GM23338 (cell line): ENCODE results near the gene FAM171A1. TPM values are rescaled to one million over a fixed set of nuclear protein-coding genes. Genes with fewer than 3 reads are reported as not detected.

Source experiments
- ATAC-seq: fragments of 200-7000 bp; cut with Tn5 transposase; 3 replicates; pipeline ENCODE4 v1.9.1; 2020
- DNase-seq: peaks from one replicate; pipeline ENCODE4 v3.0.0-alpha.2; 2015; ENCODE audit warnings: low spot score
- H2AFZ ChIP-seq: fragments of 200-600 bp; sonication (generic); 2 replicates; pipeline ENCODE4 v1.8.0; 2016; ENCODE audit warnings: antibody characterized with exemption, mild to moderate bottlenecking, moderate library complexity
- H3F3A ChIP-seq: fragments of 200-600 bp; sonication (generic); replicated peaks from 2 replicates; pipeline ENCODE4 v1.8.0; 2017; ENCODE audit warnings: antibody characterized with exemption, mixed run types, low read depth
- H3K27ac ChIP-seq: fragments of 200-600 bp; sonication (generic); 2 replicates; pipeline ENCODE4 v1.6.1; 2016; ENCODE audit warnings: low read depth
- H3K27me3 ChIP-seq: fragments of 200-600 bp; sonication (generic); 2 replicates; pipeline ENCODE4 v1.8.0; 2016; ENCODE audit warnings: mild to moderate bottlenecking, mixed run types, moderate library complexity; ENCODE audit not compliant: insufficient read depth
- H3K36me3 ChIP-seq: fragments of 200-600 bp; sonication (generic); 2 replicates; pipeline ENCODE4 v1.8.0; 2016; ENCODE audit warnings: mild to moderate bottlenecking; ENCODE audit not compliant: insufficient read depth
- H3K4me1 ChIP-seq: fragments of 200-600 bp; sonication (generic); 2 replicates; pipeline ENCODE4 v1.8.0; 2016; ENCODE audit warnings: mild to moderate bottlenecking, moderate library complexity; ENCODE audit not compliant: insufficient read depth
- H3K4me2 ChIP-seq: fragments of 200-600 bp; sonication (generic); 2 replicates; pipeline ENCODE4 v1.7.1; 2017; ENCODE audit warnings: mixed run types
- H3K4me3 ChIP-seq: fragments of 200-600 bp; sonication (generic); 2 replicates; pipeline ENCODE4 v1.6.1; 2016; ENCODE audit warnings: mixed run types
- H3K79me2 ChIP-seq: fragments of 200-600 bp; sonication (generic); replicated peaks from 2 replicates; pipeline ENCODE4 v1.8.0; 2017; ENCODE audit warnings: mild to moderate bottlenecking; ENCODE audit not compliant: insufficient read depth
- H3K9me2 ChIP-seq: fragments of 200-600 bp; sonication (generic); 2 replicates; pipeline ENCODE4 v1.8.0; 2017; ENCODE audit not compliant: insufficient read depth
- H4K20me1 ChIP-seq: fragments of 200-600 bp; sonication (generic); replicated peaks from 2 replicates; pipeline ENCODE4 v1.8.0; 2017; ENCODE audit warnings: mild to moderate bottlenecking; ENCODE audit not compliant: insufficient read depth
- H3K27ac Mint-ChIP-seq: 2 replicates; pipeline ENCODE4 v1.8.0; 2020; ENCODE audit warnings: inconsistent platforms, mild to moderate bottlenecking, moderate library complexity, mixed read lengths
- H3K27me3 Mint-ChIP-seq: 3 replicates; pipeline ENCODE4 v1.8.0; 2022; ENCODE audit warnings: low read depth, mild to moderate bottlenecking, moderate library complexity, mixed read lengths, inconsistent platforms; ENCODE audit not compliant: insufficient read depth, poor library complexity
- H3K36me3 Mint-ChIP-seq: 3 replicates; pipeline ENCODE4 v1.8.0; 2021; ENCODE audit warnings: low read depth, mild to moderate bottlenecking, inconsistent platforms, moderate library complexity, mixed read lengths
- H3K4me1 Mint-ChIP-seq: 3 replicates; pipeline ENCODE4 v1.8.0; 2020; ENCODE audit warnings: mild to moderate bottlenecking, inconsistent platforms, mixed read lengths
- H3K4me3 Mint-ChIP-seq: 3 replicates; pipeline ENCODE4 v1.8.0; 2021; ENCODE audit warnings: moderate library complexity, mild to moderate bottlenecking, inconsistent platforms, mixed read lengths
- H3K9me3 Mint-ChIP-seq: 3 replicates; pipeline ENCODE4 v1.8.0; 2020; ENCODE audit warnings: moderate library complexity, mild to moderate bottlenecking, inconsistent platforms, mixed read lengths
- CREB1 ChIP-seq: fragments of 250-450 bp; sonication (Bioruptor Pico); IDR thresholded peaks from 2 replicates; pipeline ENCODE4 v1.5.0; 2020; ENCODE audit warnings: low read depth, mild to moderate bottlenecking, moderate library complexity
- CTCF ChIP-seq, 2 experiments: fragments of 200-600 bp in 1 of 2; sonication (generic) in 1 of 2; conservative IDR thresholded peaks; 2 replicates each; pipeline versions ENCODE4 v1.5.1 to v1.6.1; 2016 to 2017; ENCODE audit warnings: antibody characterized with exemption in 2 of 2, low read depth in 2 of 2, mild to moderate bottlenecking in 2 of 2, moderate library complexity in 1 of 2
- ETS1 ChIP-seq: IDR thresholded peaks from 2 replicates; pipeline ENCODE4 v1.6.1; 2016; ENCODE audit warnings: antibody characterized with exemption
- EZH2 ChIP-seq: fragments of 200-600 bp; sonication (generic); IDR thresholded peaks from one replicate; pipeline ENCODE4 v1.8.0; 2017; ENCODE audit warnings: antibody characterized with exemption, mild to moderate bottlenecking, low read depth; ENCODE audit not compliant: unreplicated experiment
- EZH2phosphoT487 ChIP-seq: fragments of 200-600 bp; sonication (generic); IDR thresholded peaks from one replicate; pipeline ENCODE4 v1.8.1; 2018; ENCODE audit warnings: antibody characterized with exemption; ENCODE audit not compliant: unreplicated experiment
- JUNB ChIP-seq: IDR thresholded peaks from one replicate; pipeline ENCODE4 v1.6.1; 2016; ENCODE audit warnings: antibody characterized with exemption; ENCODE audit not compliant: unreplicated experiment
- NANOG ChIP-seq: IDR thresholded peaks from 2 replicates; pipeline ENCODE4 v1.6.1; 2016; ENCODE audit warnings: antibody characterized with exemption, borderline replicate concordance
- POLR2AphosphoS5 ChIP-seq: IDR thresholded peaks from 2 replicates; pipeline ENCODE4 v1.6.1; 2016; ENCODE audit warnings: antibody characterized with exemption, low read depth
- REST ChIP-seq: IDR thresholded peaks from one replicate; pipeline ENCODE4 v1.6.1; 2018; ENCODE audit warnings: antibody characterized with exemption; ENCODE audit not compliant: unreplicated experiment
- STAT1 ChIP-seq: IDR thresholded peaks from one replicate; pipeline ENCODE4 v1.6.1; 2016; ENCODE audit warnings: antibody characterized with exemption; ENCODE audit not compliant: unreplicated experiment
- ZNF114 ChIP-seq: fragments of 250-450 bp; sonication (Bioruptor Pico); IDR thresholded peaks from 2 replicates; pipeline ENCODE4 v1.5.0; 2020; ENCODE audit warnings: mild to moderate bottlenecking, moderate library complexity
- ZNF331 ChIP-seq: fragments of 250-450 bp; sonication (Bioruptor Pico); IDR thresholded peaks from 2 replicates; pipeline ENCODE4 v1.5.0; 2020; ENCODE audit warnings: low read depth, mild to moderate bottlenecking, moderate library complexity
- ZNF462 ChIP-seq: fragments of 250-450 bp; sonication (Bioruptor Pico); IDR thresholded peaks from 2 replicates; pipeline ENCODE4 v1.5.0; 2020; ENCODE audit warnings: mild to moderate bottlenecking, moderate library complexity
- polyA plus RNA-seq: library from polyadenylated mRNA; unstranded; fragments of >200 nt; fragmentation: Nextera tagmentation; extraction: Ambion mirVana; gene quantifications from 2 replicates; pipeline ENCODE4 v1.2.1, GENCODE V29; 2016
- total RNA-seq: library from RNA; depleted of rRNA; stranded (reverse); fragments of >200 nt; shearing (Covaris generic); gene quantifications from 2 replicates; pipeline ENCODE4 v1.2.3, GENCODE V29; 2014

Gene FAM171A1
- total and polyA plus RNA-seq, 2 experiments from 2014 or later, result 11.3 to 32.2 TPM

GRCh38 chr10:15325944-15326284, 45.2 kb downstream of the FAM171A1 start:
- peaks cover 8% of the 10 kb centered on the region; the same call in 1 of the 2 replicates for H3K4me1 ChIP-seq
- peak overlapping the region; percentile 36; the same call in 1 of the 2 replicates for H3K27ac Mint-ChIP-seq

More at GRCh38 chr10:15325944-15326284, 45.2 kb downstream of the FAM171A1 start:
- H2AFZ ChIP-seq, result no peak overlapping the region
- H3K4me1 Mint-ChIP-seq, result peaks cover 18% of the 10 kb centered on the region
- no peaks in the 10 kb centered on the region for H3K9me2 ChIP-seq
- TF ChIP-seq ZNF114 (CRISPR knock-in tag) (no peak), CTCF (conservative IDR thresholded peaks at IDR 0.05; ENCODE audit: low read depth in 2 of 2) (no peak), ZNF331 (no peak), STAT1 (no peak), JUNB (no peak), CREB1 (CRISPR knock-in tag) (no peak), EZH2 (no peak), POLR2AphosphoS5 (no peak), ETS1 (no peak), EZH2phosphoT487 (no peak), REST (no peak), ZNF462 (no peak), NANOG (no peak)
- H3K36me3 Mint-ChIP-seq, result no peaks in the 10 kb centered on the region
- H3K27ac ChIP-seq, result no peak overlapping the region
- H3F3A ChIP-seq, result no peaks in the 10 kb centered on the region
- H3K4me3 Mint-ChIP-seq, result no peak overlapping the region
- no peaks in the 10 kb centered on the region for H3K27me3 ChIP-seq
- H3K4me2 ChIP-seq, result no peak overlapping the region
- no peaks in the 10 kb centered on the region; the same call in 1 of the 2 replicates for H4K20me1 ChIP-seq
- DNase-seq (no peak), ATAC-seq (no peak)
- H3K27me3 Mint-ChIP-seq, result peaks cover 3% of the 10 kb centered on the region
- H3K36me3 ChIP-seq, result no peaks in the 10 kb centered on the region
- H3K9me3 Mint-ChIP-seq, result no peaks in the 10 kb centered on the region
- H3K4me3 ChIP-seq, result no peak overlapping the region
- H3K79me2 ChIP-seq, result 0 out of 2 replicates have a peak, but pooled peaks cover 6% of the 10 kb centered on the region
